ENCODE measurements around the gene FBXL17.

The FBXL17 gene

DNA sequence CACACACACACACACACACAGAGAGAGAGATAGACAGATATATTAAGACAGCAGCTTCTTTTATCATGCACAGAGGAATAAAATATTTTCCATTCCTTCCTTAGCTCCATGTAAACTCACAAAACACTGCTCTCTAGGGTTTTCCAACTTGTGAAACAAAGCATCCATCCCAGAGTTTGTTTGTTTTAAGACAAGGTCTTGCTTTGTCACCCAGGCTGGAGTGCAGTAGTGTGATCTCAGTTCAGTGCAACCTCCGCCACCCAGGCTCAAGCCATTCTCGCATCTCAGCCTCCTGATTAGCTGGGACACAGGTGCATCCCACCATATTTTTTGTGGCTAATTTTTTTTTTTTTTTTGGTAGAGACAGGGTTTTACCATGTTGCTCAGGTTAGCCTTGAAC is 298.7 kb downstream of the FBXL17 start:
- Histone ChIP-seq H3K9ac (ENCODE audit: low read length) (no peak overlapping the region), H3K27ac (ENCODE audit: low read depth, low read length) (no peak overlapping the region), H3F3A (ENCODE audit: insufficient read depth) (no peaks in the 10 kb centered on the region), H3K36me3 (ENCODE audit: low read length) (no peaks in the 10 kb centered on the region), H2AFZ (ENCODE audit: low read depth, low read length, severe bottlenecking) (no peak overlapping the region), H3K79me2 (ENCODE audit: insufficient read depth, low read length) (no peaks in the 10 kb centered on the region), H3K9me2 (replicated peaks; ENCODE audit: insufficient read depth, low read length) (no peaks in the 10 kb centered on the region), H3K9me3 (ENCODE audit: insufficient read depth, low read length) (no peaks in the 10 kb centered on the region), H3K4me2 (ENCODE audit: low read depth, low read length, poor library complexity, severe bottlenecking) (no peak overlapping the region), H3K4me3 (ENCODE audit: insufficient read depth, low read length, poor library complexity, severe bottlenecking) (no peak overlapping the region), H3K27me3 (ENCODE audit: low read length) (no peaks in the 10 kb centered on the region), H4K20me1 (ENCODE audit: low read depth, low read length) (no peaks in the 10 kb centered on the region)
- TF ChIP-seq, protein P1, sequence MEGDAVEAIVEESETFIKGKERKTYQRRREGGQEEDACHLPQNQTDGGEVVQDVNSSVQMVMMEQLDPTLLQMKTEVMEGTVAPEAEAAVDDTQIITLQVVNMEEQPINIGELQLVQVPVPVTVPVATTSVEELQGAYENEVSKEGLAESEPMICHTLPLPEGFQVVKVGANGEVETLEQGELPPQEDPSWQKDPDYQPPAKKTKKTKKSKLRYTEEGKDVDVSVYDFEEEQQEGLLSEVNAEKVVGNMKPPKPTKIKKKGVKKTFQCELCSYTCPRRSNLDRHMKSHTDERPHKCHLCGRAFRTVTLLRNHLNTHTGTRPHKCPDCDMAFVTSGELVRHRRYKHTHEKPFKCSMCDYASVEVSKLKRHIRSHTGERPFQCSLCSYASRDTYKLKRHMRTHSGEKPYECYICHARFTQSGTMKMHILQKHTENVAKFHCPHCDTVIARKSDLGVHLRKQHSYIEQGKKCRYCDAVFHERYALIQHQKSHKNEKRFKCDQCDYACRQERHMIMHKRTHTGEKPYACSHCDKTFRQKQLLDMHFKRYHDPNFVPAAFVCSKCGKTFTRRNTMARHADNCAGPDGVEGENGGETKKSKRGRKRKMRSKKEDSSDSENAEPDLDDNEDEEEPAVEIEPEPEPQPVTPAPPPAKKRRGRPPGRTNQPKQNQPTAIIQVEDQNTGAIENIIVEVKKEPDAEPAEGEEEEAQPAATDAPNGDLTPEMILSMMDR (IDR thresholded peaks at IDR 0.05; ENCODE audit: insufficient read depth, low read length, poor library complexity, severe bottlenecking): no peak
- no peak for TF ChIP-seq EZH2phosphoT487 (conservative IDR thresholded peaks at IDR 0.05; ENCODE audit: low read length)

DNA sequence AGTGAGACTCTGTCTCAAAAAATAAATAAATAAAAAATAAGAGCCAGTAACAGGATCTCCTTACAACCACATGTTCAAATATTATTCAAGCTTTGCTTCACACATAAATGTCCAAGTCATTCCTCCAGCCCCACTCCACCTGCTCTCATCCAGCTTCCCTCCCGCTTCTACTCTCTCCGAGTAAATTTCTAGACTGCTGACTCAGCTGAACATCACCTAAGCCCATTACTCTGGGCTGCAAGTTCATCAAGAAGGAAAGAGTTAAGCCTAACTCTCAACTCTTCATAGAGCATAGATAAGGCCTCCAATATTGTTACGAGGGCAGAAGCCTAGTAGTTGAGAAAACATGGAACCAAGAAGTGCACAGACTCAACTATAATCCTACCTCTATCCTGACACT is 300.2 kb downstream of the FBXL17 start:
- Histone ChIP-seq H3K27me3 (ENCODE audit: low read length) (no peaks in the 10 kb centered on the region), H3K9me3 (ENCODE audit: insufficient read depth, low read length) (no peaks in the 10 kb centered on the region), H3K4me3 (ENCODE audit: insufficient read depth, low read length, poor library complexity, severe bottlenecking) (no peak overlapping the region), H2AFZ (ENCODE audit: low read depth, low read length, severe bottlenecking) (no peak overlapping the region), H3K9ac (ENCODE audit: low read length) (no peak overlapping the region), H3K36me3 (ENCODE audit: low read length) (no peaks in the 10 kb centered on the region), H4K20me1 (ENCODE audit: low read depth, low read length) (no peaks in the 10 kb centered on the region), H3K27ac (ENCODE audit: low read depth, low read length) (no peak overlapping the region), H3F3A (ENCODE audit: insufficient read depth) (no peaks in the 10 kb centered on the region), H3K4me2 (ENCODE audit: low read depth, low read length, poor library complexity, severe bottlenecking) (no peak overlapping the region), H3K9me2 (replicated peaks; ENCODE audit: insufficient read depth, low read length) (no peaks in the 10 kb centered on the region), H3K79me2 (ENCODE audit: insufficient read depth, low read length) (no peaks in the 10 kb centered on the region)
- TF ChIP-seq, protein P1 (IDR thresholded peaks at IDR 0.05; ENCODE audit: insufficient read depth, low read length, poor library complexity, severe bottlenecking): no peak
- no peak for TF ChIP-seq EZH2phosphoT487 (conservative IDR thresholded peaks at IDR 0.05; ENCODE audit: low read length)

- Histone ChIP-seq H3K36me3 (ENCODE audit: low read length) (no peaks in the 10 kb centered on the region), H3K9me3 (ENCODE audit: insufficient read depth, low read length) (no peaks in the 10 kb centered on the region), H3F3A (ENCODE audit: insufficient read depth) (no peaks in the 10 kb centered on the region), H3K9ac (ENCODE audit: low read length) (no peak overlapping the region), H3K9me2 (replicated peaks; ENCODE audit: insufficient read depth, low read length) (no peaks in the 10 kb centered on the region), H2AFZ (ENCODE audit: low read depth, low read length, severe bottlenecking) (no peak overlapping the region), H3K79me2 (ENCODE audit: insufficient read depth, low read length) (no peaks in the 10 kb centered on the region), H3K27ac (ENCODE audit: low read depth, low read length) (no peak overlapping the region), H3K4me2 (ENCODE audit: low read depth, low read length, poor library complexity, severe bottlenecking) (no peak overlapping the region), H3K4me3 (ENCODE audit: insufficient read depth, low read length, poor library complexity, severe bottlenecking) (no peak overlapping the region), H4K20me1 (ENCODE audit: low read depth, low read length) (no peaks in the 10 kb centered on the region), H3K27me3 (ENCODE audit: low read length) (no peaks in the 10 kb centered on the region)
- no peak for TF ChIP-seq EZH2phosphoT487 (conservative IDR thresholded peaks at IDR 0.05; ENCODE audit: low read length)
- TF ChIP-seq, protein P1 (IDR thresholded peaks at IDR 0.05; ENCODE audit: insufficient read depth, low read length, poor library complexity, severe bottlenecking): no peak
These were observed 302.1 kb downstream of the FBXL17 start for GRCh38 chr5:108079753-108080152.

All from SU-DHL-6 (cell line).